Activated B cell treated with CpG ODN at 0.5 μM for 24 hours (primary cell): ENCODE measurements around the gene IGSF21. TPM values are rescaled to one million over a fixed set of nuclear protein-coding genes. Genes with fewer than 3 reads are reported as not detected.

Experiments
- ATAC-seq: fragments of 200-7000 bp; cut with Tn5 transposase; one replicate; pipeline ENCODE4 v1.10.0; 2021; ENCODE audit warnings: low read depth, mild to moderate bottlenecking, moderate library complexity
- CTCF ChIA-PET: fragments of 350-600 bp; sonication (Branson Sonifier 250); formaldehyde crosslinking; loops from one replicate; lab custom pipeline; 2021; ENCODE audit warnings: antibody characterized with exemption; lab: Charles Lee
- POLR2A ChIA-PET: fragments of 350-600 bp; sonication (Branson Sonifier 250); formaldehyde crosslinking; loops from one replicate; lab custom pipeline; 2021; ENCODE audit warnings: antibody characterized with exemption; lab: Charles Lee
- DNase-seq: peaks from one replicate; pipeline ENCODE4 v3.0.0; 2022
- H3K27ac Mint-ChIP-seq: one replicate; pipeline ENCODE4 v1.8.0; 2020; ENCODE audit warnings: mixed read lengths
- H3K27me3 Mint-ChIP-seq: one replicate; pipeline ENCODE4 v1.8.0; 2021; ENCODE audit warnings: mixed read lengths
- H3K36me3 Mint-ChIP-seq: one replicate; pipeline ENCODE4 v1.8.0; 2021; ENCODE audit warnings: low read depth, mixed read lengths
- H3K4me1 Mint-ChIP-seq: one replicate; pipeline ENCODE4 v1.8.0; 2021; ENCODE audit warnings: mixed read lengths
- H3K4me3 Mint-ChIP-seq: one replicate; pipeline ENCODE4 v1.8.0; 2020; ENCODE audit warnings: mild to moderate bottlenecking, mixed read lengths
- H3K9me3 Mint-ChIP-seq: one replicate; pipeline ENCODE4 v1.8.0; 2020; ENCODE audit warnings: mixed read lengths
- CTCF ChIP-seq: fragments of 200-600 bp; IDR thresholded peaks from one replicate; pipeline ENCODE4 v1.8.0; 2022; ENCODE audit warnings: antibody characterized with exemption, mild to moderate bottlenecking
- intact Hi-C: fragments of 100-400 bp; cut with micrococcal nuclease; formaldehyde crosslinking; loops from one replicate; pipeline ENCODE4 v1.15.1; 2024
- total RNA-seq: library from RNA; stranded (reverse); gene quantifications from 2 replicates; pipeline ENCODE4 v1.2.3, GENCODE V29; 2022

IGSF21 gene
- total RNA-seq, 1 donor from 2014 or later = not detected

- H3K9me3 Mint-ChIP-seq = no peaks in the 10 kb centered on the region
- H3K27ac Mint-ChIP-seq = no peak overlapping the region
- no peak overlapping the region for H3K4me3 Mint-ChIP-seq
- ChIA-PET POLR2A (no interaction called here), CTCF (no interaction called here)
- H3K27me3 Mint-ChIP-seq = peaks cover 34% of the 10 kb centered on the region
- no peaks in the 10 kb centered on the region for H3K4me1 Mint-ChIP-seq
- H3K36me3 Mint-ChIP-seq = no peaks in the 10 kb centered on the region
- intact Hi-C loops = no loop called here
- no peak for ATAC-seq
- no peak for DNase-seq
- no peak for TF ChIP-seq CTCF
These were observed 3.7 kb upstream of the IGSF21 start for GRCh38 chr1:18103788-18104421.

GRCh38 chr1:18104546-18105100, 3.0 kb upstream of the IGSF21 start:
- Mint-ChIP-seq H3K27me3 (peaks cover 39% of the 10 kb centered on the region), H3K27ac (no peak overlapping the region), H3K9me3 (no peaks in the 10 kb centered on the region), H3K4me1 (no peaks in the 10 kb centered on the region), H3K36me3 (no peaks in the 10 kb centered on the region), H3K4me3 (no peak overlapping the region)
- no peak for TF ChIP-seq CTCF
- intact Hi-C loops = no loop called here
- DNase-seq (no peak), ATAC-seq (no peak)
- CTCF ChIA-PET = no interaction called here
- POLR2A ChIA-PET = no interaction called here

- H3K9me3 Mint-ChIP-seq = no peaks in the 10 kb centered on the region
- H3K4me3 Mint-ChIP-seq = no peak overlapping the region
- intact Hi-C loops = no loop called here
- CTCF ChIA-PET = interaction anchor here (0.9 kb wide), 1 partner anchor 414 kb away, joined by 3 read pairs; no protein-coding TSS in a partner anchor
- no peak for TF ChIP-seq CTCF
- H3K27me3 Mint-ChIP-seq = peaks cover 43% of the 10 kb centered on the region
- POLR2A ChIA-PET = no interaction called here
- H3K27ac Mint-ChIP-seq = no peak overlapping the region
- no peaks in the 10 kb centered on the region for H3K36me3 Mint-ChIP-seq
- no peak for DNase-seq
- no peak for ATAC-seq
- H3K4me1 Mint-ChIP-seq = peaks cover 3% of the 10 kb centered on the region
These were observed 2.4 kb upstream of the IGSF21 start for GRCh38 chr1:18105196-18105595.

GRCh38 chr1:18108299-18109057, 880 bp downstream of the IGSF21 start:
- no peak for ATAC-seq
- intact Hi-C loops = no loop called here
- POLR2A ChIA-PET = no interaction called here
- TF ChIP-seq CTCF = no peak
- Mint-ChIP-seq H3K4me1 (peaks cover 5% of the 10 kb centered on the region), H3K27me3 (peaks cover 55% of the 10 kb centered on the region), H3K9me3 (no peaks in the 10 kb centered on the region), H3K36me3 (no peaks in the 10 kb centered on the region), H3K4me3 (no peak overlapping the region), H3K27ac (no peak overlapping the region)
- CTCF ChIA-PET = no interaction called here
- no peak for DNase-seq

- no peak overlapping the region for H3K27ac Mint-ChIP-seq
- no peak overlapping the region for H3K4me3 Mint-ChIP-seq
- ATAC-seq (no peak), DNase-seq (no peak)
- peaks cover 55% of the 10 kb centered on the region for H3K27me3 Mint-ChIP-seq
- intact Hi-C loops = no loop called here
- no peaks in the 10 kb centered on the region for H3K9me3 Mint-ChIP-seq
- H3K4me1 Mint-ChIP-seq = peaks cover 5% of the 10 kb centered on the region
- H3K36me3 Mint-ChIP-seq = no peaks in the 10 kb centered on the region
- no peak for TF ChIP-seq CTCF
- CTCF ChIA-PET = no interaction called here
- POLR2A ChIA-PET = no interaction called here
These were observed 1.6 kb downstream of the IGSF21 start for GRCh38 chr1:18109058-18109755.
